Neural progenitor cell (in vitro differentiated cells): ENCODE data around the gene CHKA. TPM values are rescaled to one million over a fixed set of nuclear protein-coding genes. Genes with fewer than 3 reads are reported as not detected.

ENCODE experiments used
- DNase-seq: peaks from one replicate; pipeline ENCODE4 v3.0.0-alpha.2; 2016; ENCODE audit warnings: low spot score
- H2AFZ ChIP-seq: fragments of 200-600 bp; sonication (generic); replicated peaks from 2 replicates; pipeline ENCODE4 v1.6.1; 2016; ENCODE audit warnings: antibody characterized with exemption
- H3F3A ChIP-seq: fragments of 200-600 bp; sonication (generic); 2 replicates; pipeline ENCODE4 v1.6.1; 2016; ENCODE audit warnings: antibody characterized with exemption, low read depth
- H3K27ac ChIP-seq: fragments of 200-600 bp; sonication (generic); 2 replicates; pipeline ENCODE4 v1.5.1; 2016; ENCODE audit warnings: mild to moderate bottlenecking
- H3K27me3 ChIP-seq: fragments of 200-600 bp; sonication (generic); 2 replicates; pipeline ENCODE4 v1.6.1; 2016; ENCODE audit warnings: mild to moderate bottlenecking, moderate library complexity
- H3K36me3 ChIP-seq: fragments of 200-600 bp; sonication (generic); 2 replicates; pipeline ENCODE4 v1.5.1; 2016
- H3K4me1 ChIP-seq: fragments of 200-600 bp; sonication (generic); 2 replicates; pipeline ENCODE4 v1.6.1; 2016; ENCODE audit warnings: mixed run types
- H3K4me2 ChIP-seq: fragments of 200-600 bp; sonication (generic); 2 replicates; pipeline ENCODE4 v1.6.1; 2016
- H3K4me3 ChIP-seq: fragments of 200-600 bp; sonication (generic); 2 replicates; pipeline ENCODE4 v1.5.1; 2016
- H3K79me2 ChIP-seq: fragments of 200-600 bp; sonication (generic); 2 replicates; pipeline ENCODE4 v1.6.1; 2016; ENCODE audit warnings: low read depth
- H3K9ac ChIP-seq: fragments of 200-600 bp; sonication (generic); 2 replicates; pipeline ENCODE4 v1.6.1; 2016
- H3K9me3 ChIP-seq: fragments of 200-600 bp; sonication (generic); 2 replicates; pipeline ENCODE4 v1.5.1; 2016; ENCODE audit warnings: low read depth
- H4K20me1 ChIP-seq: fragments of 200-600 bp; sonication (generic); 2 replicates; pipeline ENCODE4 v1.6.1; 2016; ENCODE audit warnings: low read depth
- H3K27ac Mint-ChIP-seq: 3 replicates; pipeline ENCODE4 v1.8.0; 2021; ENCODE audit warnings: mixed read lengths
- H3K27me3 Mint-ChIP-seq: 2 replicates; pipeline ENCODE4 v1.8.0; 2022; ENCODE audit warnings: low read depth, mild to moderate bottlenecking, inconsistent platforms, moderate library complexity, mixed read lengths; ENCODE audit not compliant: insufficient read depth
- H3K36me3 Mint-ChIP-seq: 3 replicates; pipeline ENCODE4 v1.8.0; 2021; ENCODE audit warnings: mixed read lengths
- H3K4me1 Mint-ChIP-seq: 3 replicates; pipeline ENCODE4 v1.8.0; 2021; ENCODE audit warnings: mixed read lengths
- H3K4me3 Mint-ChIP-seq: 3 replicates; pipeline ENCODE4 v1.8.0; 2021; ENCODE audit warnings: mild to moderate bottlenecking, moderate library complexity, mixed read lengths
- H3K9me3 Mint-ChIP-seq: 3 replicates; pipeline ENCODE4 v1.8.0; 2020; ENCODE audit warnings: mixed read lengths
- CTCF ChIP-seq: fragments of 200-600 bp; sonication (generic); IDR thresholded peaks from 2 replicates; pipeline ENCODE4 v1.5.1; 2017; ENCODE audit warnings: antibody characterized with exemption, mild to moderate bottlenecking
- EZH2 ChIP-seq: fragments of 200-600 bp; sonication (generic); IDR thresholded peaks from 2 replicates; pipeline ENCODE4 v1.6.1; 2017; ENCODE audit warnings: antibody characterized with exemption, mild to moderate bottlenecking, moderate library complexity
- EZH2phosphoT487 ChIP-seq: fragments of 200-600 bp; sonication (generic); IDR thresholded peaks from 2 replicates; pipeline ENCODE4 v1.6.1; 2017; ENCODE audit warnings: antibody characterized with exemption
- total RNA-seq: library from RNA; depleted of rRNA; stranded (reverse); fragments of >200 nt; gene quantifications from 2 replicates; pipeline ENCODE4 v1.2.3, GENCODE V29; 2015; ENCODE audit warnings: low replicate concordance

Gene CHKA
- total RNA-seq, 1 donor from 2014 or later = 36.8 TPM

GRCh38 chr11:68167474-68167873, 46.3 kb upstream of the CHKA start:
- no peak overlapping the region for H3K4me3 ChIP-seq
- no peak overlapping the region for H2AFZ ChIP-seq
- no peaks in the 10 kb centered on the region for H3K9me3 ChIP-seq
- H3K79me2 ChIP-seq = no peaks in the 10 kb centered on the region
- H3K4me2 ChIP-seq = no peak overlapping the region
- Mint-ChIP-seq H3K4me3 (no peak overlapping the region), H3K36me3 (peaks cover 35% of the 10 kb centered on the region), H3K9me3 (no peaks in the 10 kb centered on the region), H3K27ac (no peak overlapping the region), H3K27me3 (peaks cover 2% of the 10 kb centered on the region), H3K4me1 (peaks cover 2% of the 10 kb centered on the region)
- H3K4me1 ChIP-seq = no peaks in the 10 kb centered on the region
- no peak for DNase-seq
- no peak for TF ChIP-seq EZH2
- no peak for TF ChIP-seq EZH2phosphoT487
- TF ChIP-seq CTCF = no peak
- no peaks in the 10 kb centered on the region for H3K27me3 ChIP-seq
- no peaks in the 10 kb centered on the region for H3F3A ChIP-seq
- no peak overlapping the region for H3K27ac ChIP-seq
- no peaks in the 10 kb centered on the region for H4K20me1 ChIP-seq
- no peak overlapping the region for H3K9ac ChIP-seq
- H3K36me3 ChIP-seq = peaks cover 11% of the 10 kb centered on the region

DNA sequence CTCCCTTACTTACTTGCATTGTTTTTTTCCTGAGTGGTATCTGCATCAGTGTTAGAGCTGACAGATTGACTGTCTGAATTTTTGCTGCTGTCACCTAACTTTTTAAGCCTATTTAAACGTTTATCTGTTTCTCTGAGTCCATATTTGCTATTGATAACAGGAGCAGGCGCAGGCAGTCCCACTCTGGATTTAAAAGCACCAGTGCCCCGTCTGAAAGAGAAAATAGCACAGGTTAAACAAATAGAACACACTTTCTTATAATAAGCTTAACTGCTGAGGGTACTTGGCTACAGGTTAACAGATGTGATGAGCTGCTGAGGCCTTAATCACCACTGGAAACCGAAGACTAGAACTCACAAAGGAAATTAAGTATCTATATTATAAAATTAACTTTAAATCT, 45.8 kb upstream of the CHKA start:
- Histone ChIP-seq H3K27me3 (no peaks in the 10 kb centered on the region), H3K79me2 (no peaks in the 10 kb centered on the region), H4K20me1 (no peaks in the 10 kb centered on the region), H3K9me3 (no peaks in the 10 kb centered on the region), H3K9ac (no peak overlapping the region), H3K4me2 (no peak overlapping the region), H3K27ac (no peak overlapping the region), H3K4me3 (no peak overlapping the region), H3K4me1 (no peaks in the 10 kb centered on the region), H3F3A (no peaks in the 10 kb centered on the region), H3K36me3 (peaks cover 11% of the 10 kb centered on the region), H2AFZ (no peak overlapping the region)
- H3K4me1 Mint-ChIP-seq = peaks cover 6% of the 10 kb centered on the region
- H3K27ac Mint-ChIP-seq = no peak overlapping the region
- DNase-seq = no peak
- H3K9me3 Mint-ChIP-seq = no peaks in the 10 kb centered on the region
- TF ChIP-seq CTCF (no peak), EZH2phosphoT487 (no peak), EZH2 (no peak)
- peaks cover 38% of the 10 kb centered on the region for H3K36me3 Mint-ChIP-seq
- H3K4me3 Mint-ChIP-seq = no peak overlapping the region
- peaks cover 2% of the 10 kb centered on the region for H3K27me3 Mint-ChIP-seq

GRCh38 chr11:68165601-68166000, 44.4 kb upstream of the CHKA start:
- H3K27ac Mint-ChIP-seq = no peak overlapping the region
- no peak for TF ChIP-seq CTCF
- no peak for TF ChIP-seq EZH2
- no peak for TF ChIP-seq EZH2phosphoT487

More at GRCh38 chr11:68165601-68166000, 44.4 kb upstream of the CHKA start:
- H3K4me3 ChIP-seq = no peak overlapping the region
- H4K20me1 ChIP-seq = no peaks in the 10 kb centered on the region
- no peaks in the 10 kb centered on the region for H3K79me2 ChIP-seq
- no peak for DNase-seq
- no peak overlapping the region for H3K4me3 Mint-ChIP-seq
- no peak overlapping the region for H3K9ac ChIP-seq
- no peaks in the 10 kb centered on the region for H3K9me3 Mint-ChIP-seq
- peaks cover 3% of the 10 kb centered on the region for H3K4me1 ChIP-seq
- peaks cover 33% of the 10 kb centered on the region for H3K36me3 Mint-ChIP-seq
- H3K27me3 Mint-ChIP-seq = peaks cover 2% of the 10 kb centered on the region
- H3K27me3 ChIP-seq = no peaks in the 10 kb centered on the region
- no peaks in the 10 kb centered on the region for H3K36me3 ChIP-seq
- H3F3A ChIP-seq = peaks cover 5% of the 10 kb centered on the region
- no peak overlapping the region for H3K27ac ChIP-seq
- no peaks in the 10 kb centered on the region for H3K9me3 ChIP-seq
- no peak overlapping the region for H2AFZ ChIP-seq
- H3K4me2 ChIP-seq = no peak overlapping the region
- H3K4me1 Mint-ChIP-seq = peaks cover 18% of the 10 kb centered on the region
